Fibroblast of villous mesenchyme (primary cell): ENCODE results near the gene PEX6. TPM values are rescaled to one million over a fixed set of nuclear protein-coding genes. Genes with fewer than 3 reads are reported as not detected.

Experiments
- DNase-seq: peaks from one replicate; pipeline ENCODE4 v3.0.0-alpha.2; 2010; ENCODE audit warnings: low read depth
- H3K4me3 ChIP-seq: 2 replicates; pipeline ENCODE4 v1.5.1; 2011; ENCODE audit warnings: low read depth, mild to moderate bottlenecking, low read length
- total RNA-seq: library from RNA; depleted of rRNA; stranded (reverse); fragments of >200 nt; gene quantifications from 2 replicates; pipeline ENCODE4 v1.2.3, GENCODE V29; 2012
- TF ChIP-seq, protein P1 (sequence below): IDR thresholded peaks from 2 replicates; pipeline ENCODE4 v1.5.1; 2012; ENCODE audit warnings: low read depth, mild to moderate bottlenecking, low read length; ENCODE audit not compliant: insufficient read depth

The PEX6 gene
- total RNA-seq, 1 donor: 41.0 TPM

DNA sequence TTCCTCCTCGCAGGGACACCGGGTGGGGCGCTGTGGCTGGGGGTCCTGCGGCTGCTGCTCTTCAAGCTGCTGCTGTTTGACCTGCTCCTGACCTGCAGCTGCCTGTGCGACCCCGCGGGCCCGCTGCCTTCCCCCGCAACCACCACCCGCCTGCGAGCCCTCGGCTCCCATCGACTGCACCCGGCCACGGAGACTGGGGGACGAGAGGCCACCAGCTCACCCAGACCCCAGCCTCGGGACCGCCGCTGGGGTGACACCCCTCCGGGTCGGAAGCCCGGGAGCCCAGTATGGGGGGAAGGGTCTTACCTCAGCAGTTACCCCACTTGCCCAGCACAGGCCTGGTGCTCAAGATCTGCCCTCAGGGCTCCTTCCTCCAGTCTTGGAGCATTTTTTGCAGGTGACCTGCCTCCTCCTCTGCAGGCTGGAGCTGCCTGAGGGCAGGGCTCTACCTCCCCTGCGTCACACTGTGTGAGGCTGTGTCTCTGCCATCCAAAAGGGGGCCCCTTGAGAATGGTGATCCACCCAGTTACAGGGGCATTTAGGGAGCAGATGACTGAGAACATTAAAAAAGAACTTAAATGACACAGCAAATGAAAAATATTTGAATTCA, 53.6 kb downstream of the PEX6 start:
- H3K4me3 ChIP-seq: no peak overlapping the region
- TF ChIP-seq, protein P1, sequence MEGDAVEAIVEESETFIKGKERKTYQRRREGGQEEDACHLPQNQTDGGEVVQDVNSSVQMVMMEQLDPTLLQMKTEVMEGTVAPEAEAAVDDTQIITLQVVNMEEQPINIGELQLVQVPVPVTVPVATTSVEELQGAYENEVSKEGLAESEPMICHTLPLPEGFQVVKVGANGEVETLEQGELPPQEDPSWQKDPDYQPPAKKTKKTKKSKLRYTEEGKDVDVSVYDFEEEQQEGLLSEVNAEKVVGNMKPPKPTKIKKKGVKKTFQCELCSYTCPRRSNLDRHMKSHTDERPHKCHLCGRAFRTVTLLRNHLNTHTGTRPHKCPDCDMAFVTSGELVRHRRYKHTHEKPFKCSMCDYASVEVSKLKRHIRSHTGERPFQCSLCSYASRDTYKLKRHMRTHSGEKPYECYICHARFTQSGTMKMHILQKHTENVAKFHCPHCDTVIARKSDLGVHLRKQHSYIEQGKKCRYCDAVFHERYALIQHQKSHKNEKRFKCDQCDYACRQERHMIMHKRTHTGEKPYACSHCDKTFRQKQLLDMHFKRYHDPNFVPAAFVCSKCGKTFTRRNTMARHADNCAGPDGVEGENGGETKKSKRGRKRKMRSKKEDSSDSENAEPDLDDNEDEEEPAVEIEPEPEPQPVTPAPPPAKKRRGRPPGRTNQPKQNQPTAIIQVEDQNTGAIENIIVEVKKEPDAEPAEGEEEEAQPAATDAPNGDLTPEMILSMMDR: no peak
- no peak for DNase-seq

DNA sequence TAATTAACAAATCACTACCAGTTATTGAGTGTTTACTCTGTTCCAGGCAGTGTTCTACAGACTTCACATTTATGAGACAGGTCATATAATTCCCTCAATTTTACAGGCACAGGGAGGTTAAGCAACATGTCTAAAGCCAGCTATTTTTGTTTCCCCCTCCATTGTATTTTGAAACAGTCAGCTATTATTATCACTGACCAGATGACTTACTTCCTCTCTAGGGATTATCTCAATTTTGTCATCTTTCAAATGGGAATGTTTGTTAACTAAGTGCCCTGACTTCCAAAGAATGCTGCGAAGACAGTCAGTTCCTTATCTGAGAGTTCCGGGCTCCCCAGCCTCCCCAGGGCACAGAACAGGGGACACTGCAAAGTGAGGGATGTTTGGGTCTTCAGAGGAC, 55.3 kb downstream of the PEX6 start:
- TF ChIP-seq, protein P1: no peak
- H3K4me3 ChIP-seq: no peak overlapping the region
- DNase-seq: peak; percentile 66

DNA sequence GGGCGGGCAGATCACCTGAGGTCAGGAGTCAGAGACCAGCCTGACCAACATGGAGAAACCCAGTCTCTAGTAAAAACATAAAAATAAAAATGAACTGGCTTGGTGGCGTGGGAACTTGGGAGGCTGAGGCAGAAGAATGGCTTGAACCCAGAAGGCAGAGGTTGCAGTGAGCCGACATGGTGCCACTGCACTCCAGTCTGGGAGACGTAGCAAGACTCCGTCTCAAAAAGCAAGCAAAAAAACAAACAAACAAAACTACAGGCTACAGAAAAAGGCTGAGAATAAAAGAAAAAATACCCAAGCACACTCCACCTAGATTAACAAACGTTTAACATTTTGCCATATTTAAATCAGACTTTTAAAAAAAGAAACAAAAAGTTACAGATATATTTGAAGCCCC, 57.2 kb downstream of the PEX6 start:
- no peak overlapping the region for H3K4me3 ChIP-seq
- TF ChIP-seq, protein P1: no peak
- DNase-seq: no peak

DNA sequence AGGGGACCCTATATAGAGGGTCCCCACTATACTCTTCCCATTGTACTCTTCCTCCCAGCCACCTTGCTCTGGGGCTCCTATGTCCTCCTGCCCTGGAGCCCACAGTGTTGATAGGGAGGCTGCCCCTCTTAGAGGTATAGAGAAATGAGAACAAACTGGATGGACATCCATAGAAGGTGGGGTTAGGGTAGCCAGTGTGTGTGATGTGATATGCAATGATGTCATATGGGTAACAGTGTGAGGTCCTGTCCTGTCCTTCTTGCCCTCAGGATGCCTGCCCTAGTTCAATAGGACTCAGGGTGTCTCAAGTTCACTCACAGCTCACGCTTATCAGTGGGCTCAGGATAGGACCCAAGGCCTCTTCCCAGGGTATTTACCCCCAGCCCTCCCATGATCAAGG, 62.7 kb downstream of the PEX6 start:
- TF ChIP-seq, protein P1: no peak
- DNase-seq: no peak
- H3K4me3 ChIP-seq: no peak overlapping the region

DNA sequence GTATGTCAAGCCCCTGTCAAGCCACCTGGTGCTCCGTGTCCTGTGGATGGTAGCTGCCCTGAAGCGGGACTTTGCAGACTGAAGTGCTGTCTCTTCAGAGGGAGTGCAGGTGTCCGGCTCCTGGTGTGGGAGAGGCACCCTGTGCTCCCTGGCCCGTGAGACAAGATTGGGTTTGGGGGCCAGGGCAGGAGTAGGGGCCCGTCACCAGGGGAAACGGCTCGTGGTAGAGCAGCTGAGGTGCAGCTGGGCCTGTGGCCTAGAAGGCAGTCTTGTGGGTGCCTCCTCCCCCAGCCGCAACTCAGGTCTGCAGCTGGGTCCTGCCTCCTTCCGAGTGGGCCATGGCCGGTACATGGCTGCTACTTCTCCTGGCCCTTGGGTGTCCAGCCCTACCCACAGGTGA, 63.2 kb downstream of the PEX6 start, which contains the start of gene PTCRA:
Gene PTCRA (plus strand): TSS at position 322 of the 400 bp plus-strand sequence. CDS start 17 bp downstream, at position 339.
- TF ChIP-seq, protein P1: no peak
- no peak within 1 kb of the TSS for H3K4me3 ChIP-seq
- no peak for DNase-seq

DNA sequence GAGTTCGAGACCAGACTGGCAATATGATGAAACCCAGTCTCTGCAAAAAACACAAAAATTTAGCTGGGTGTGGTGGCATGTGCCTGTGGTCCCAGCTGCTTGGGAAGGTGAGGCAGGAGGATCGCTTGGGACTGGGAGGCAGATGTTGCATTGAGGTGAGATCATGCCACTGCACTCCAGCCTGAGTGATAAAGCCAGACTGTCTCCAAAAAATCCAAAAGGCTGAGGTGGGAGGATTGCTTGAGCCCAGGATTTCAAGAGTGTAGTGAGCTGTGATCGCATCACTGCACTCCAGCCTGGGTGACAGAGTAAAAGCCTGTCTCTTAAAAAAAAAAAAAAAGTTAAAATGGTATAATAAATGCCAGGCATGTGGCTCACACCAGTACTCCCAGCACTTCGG, 64.4 kb downstream of the PEX6 start:
- TF ChIP-seq, protein P1: no peak
- DNase-seq: no peak
- H3K4me3 ChIP-seq: no peak overlapping the region

Other genes with a start within 250 kb of the PEX6 start
- gene TBCC, start 233.1 kb downstream of the PEX6 start, total RNA-seq: 38.7 and 42.3 TPM in 2 replicates
- gene BICRAL, start 197.1 kb downstream of the PEX6 start, total RNA-seq: 4.5 and 5.6 TPM in 2 replicates
- gene RPL7L1, start 99.6 kb downstream of the PEX6 start, total RNA-seq: 117 and 157 TPM in 2 replicates
- not detected in 2 replicates for gene PTCRA, start 63.1 kb downstream of the PEX6 start, total RNA-seq
- 26.7 and 36.7 TPM in 2 replicates for gene CNPY3, start 49.7 kb downstream of the PEX6 start, total RNA-seq
- 0.32 TPM in 1 of 2 replicates, not detected in the other for gene GNMT, start 18.4 kb downstream of the PEX6 start, total RNA-seq
- 34.8 and 47.5 TPM in 2 replicates for gene PPP2R5D, start 5.4 kb upstream of the PEX6 start, total RNA-seq
- gene MEA1, start 34.8 kb upstream of the PEX6 start, total RNA-seq: 60.0 and 68.9 TPM in 2 replicates
- gene KLHDC3, start 35.1 kb upstream of the PEX6 start, total RNA-seq: 92.1 and 93.3 TPM in 2 replicates
- 114 and 125 TPM in 2 replicates for gene RRP36, start 42.4 kb upstream of the PEX6 start, total RNA-seq
- 46.1 and 54.8 TPM in 2 replicates for gene CUL7, start 74.7 kb upstream of the PEX6 start, total RNA-seq
- gene MRPL2, start 80.3 kb upstream of the PEX6 start, total RNA-seq: 20.7 and 23.8 TPM in 2 replicates
- gene KLC4, start 80.5 kb upstream of the PEX6 start, total RNA-seq: 16.0 and 16.1 TPM in 2 replicates
- 191 and 199 TPM in 2 replicates for gene PTK7, start 97.1 kb upstream of the PEX6 start, total RNA-seq
- 36.4 and 43.6 TPM in 2 replicates for gene SRF, start 192.1 kb upstream of the PEX6 start, total RNA-seq
- gene CUL9, start 203.0 kb upstream of the PEX6 start, total RNA-seq: 23.3 and 27.7 TPM in 2 replicates